GM21619 (cell line): ENCODE results near the gene MAML2.

Experiments
- ATAC-seq: cut with Tn5 transposase; IDR thresholded peaks from one replicate; pipeline ENCODE4 v1.9.1; 2021; ENCODE audit not compliant: unreplicated experiment

MAML2 gene

GRCh38 chr11:96054870-96055705, 287.9 kb downstream of the MAML2 start:
- no peak for ATAC-seq

GRCh38 chr11:96052921-96053651, 289.9 kb downstream of the MAML2 start:
- peak; percentile 26 for ATAC-seq

GRCh38 chr11:96051820-96052219, 291.2 kb downstream of the MAML2 start:
- ATAC-seq: peak; percentile 91

GRCh38 chr11:96050435-96051182, 292.4 kb downstream of the MAML2 start:
- no peak for ATAC-seq

- no peak for ATAC-seq
Observed at GRCh38 chr11:96049426-96049825, 293.6 kb downstream of the MAML2 start.

GRCh38 chr11:96045622-96046456, 297.2 kb downstream of the MAML2 start:
- no peak for ATAC-seq

- no peak for ATAC-seq
Observed at GRCh38 chr11:96044747-96045146, 298.2 kb downstream of the MAML2 start.

GRCh38 chr11:96044311-96044710, 298.7 kb downstream of the MAML2 start:
- no peak for ATAC-seq

- no peak for ATAC-seq
Observed at GRCh38 chr11:96043291-96043690, 299.7 kb downstream of the MAML2 start.

GRCh38 chr11:96038046-96038445, 304.9 kb downstream of the MAML2 start:
- ATAC-seq: no peak

GRCh38 chr11:96037405-96037949, 305.5 kb downstream of the MAML2 start:
- no peak for ATAC-seq

- ATAC-seq: no peak
Observed at GRCh38 chr11:96036863-96037262, 306.1 kb downstream of the MAML2 start.

- no peak for ATAC-seq
Observed at GRCh38 chr11:96035740-96036078, 307.3 kb downstream of the MAML2 start.

- no peak for ATAC-seq
Observed at GRCh38 chr11:96035031-96035739, 307.8 kb downstream of the MAML2 start.

- no peak for ATAC-seq
Observed at GRCh38 chr11:96033599-96033998, 309.4 kb downstream of the MAML2 start.

GRCh38 chr11:96033095-96033494, 309.9 kb downstream of the MAML2 start:
- ATAC-seq: no peak

GRCh38 chr11:96028746-96029145, 314.2 kb downstream of the MAML2 start:
- ATAC-seq: no peak

- ATAC-seq: no peak
Observed at GRCh38 chr11:96027021-96027420, 316.0 kb downstream of the MAML2 start.

GRCh38 chr11:96026310-96026709, 316.7 kb downstream of the MAML2 start:
- ATAC-seq: no peak

GRCh38 chr11:96024666-96025065, 318.3 kb downstream of the MAML2 start:
- no peak for ATAC-seq
